Loucy (cell line): ENCODE measurements around the gene SPATA25.
"Not testable (repeated sequence)": the region's sequence is repeated elsewhere in the genome, so short reads cannot be mapped to it uniquely, and the experiment has no call there.

ENCODE experiments used
- H2AFZ ChIP-seq: fragments of 200-600 bp; sonication (generic); 2 replicates; pipeline ENCODE4 v1.6.0; 2016; ENCODE audit warnings: antibody characterized with exemption, mild to moderate bottlenecking, low read length, moderate library complexity
- H3F3A ChIP-seq: fragments of 200-600 bp; 2 replicates; pipeline ENCODE4 v1.6.0; 2016; ENCODE audit warnings: antibody characterized with exemption, low read depth, mild to moderate bottlenecking
- H3K27me3 ChIP-seq: fragments of 200-600 bp; sonication (generic); 2 replicates; pipeline ENCODE4 v1.6.1; 2014; ENCODE audit warnings: low read length, mild to moderate bottlenecking; ENCODE audit not compliant: insufficient read depth, poor library complexity, severe bottlenecking
- H3K36me3 ChIP-seq: fragments of 200-600 bp; sonication (generic); 2 replicates; pipeline ENCODE4 v1.6.1; 2016; ENCODE audit warnings: low read length; ENCODE audit not compliant: insufficient read depth
- H3K4me1 ChIP-seq: fragments of 200-600 bp; sonication (generic); 2 replicates; pipeline ENCODE4 v1.5.1; 2014; ENCODE audit warnings: low read length, mild to moderate bottlenecking; ENCODE audit not compliant: insufficient read depth, poor library complexity, severe bottlenecking
- H3K4me2 ChIP-seq: fragments of 200-600 bp; sonication (generic); 2 replicates; pipeline ENCODE4 v1.6.0; 2014; ENCODE audit warnings: antibody characterized with exemption, low read length, low read depth, mild to moderate bottlenecking; ENCODE audit not compliant: poor library complexity, severe bottlenecking
- H3K4me3 ChIP-seq: fragments of 200-600 bp; sonication (generic); 2 replicates; pipeline ENCODE4 v1.5.1; 2014; ENCODE audit warnings: low read length, mild to moderate bottlenecking, mixed read lengths; ENCODE audit not compliant: poor library complexity, severe bottlenecking
- H3K79me2 ChIP-seq: fragments of 200-600 bp; sonication (generic); 2 replicates; pipeline ENCODE4 v1.6.1; 2014; ENCODE audit warnings: low read length; ENCODE audit not compliant: insufficient read depth
- H3K9ac ChIP-seq: fragments of 200-600 bp; sonication (generic); 2 replicates; pipeline ENCODE4 v1.6.0; 2014; ENCODE audit warnings: mild to moderate bottlenecking, low read depth, low read length, moderate library complexity; ENCODE audit not compliant: poor library complexity, severe bottlenecking
- H3K9me2 ChIP-seq: fragments of 200-600 bp; sonication (generic); replicated peaks from 2 replicates; pipeline ENCODE4 v1.6.1; 2016; ENCODE audit warnings: low read depth, low read length, mixed read lengths
- H3K9me3 ChIP-seq: fragments of 200-600 bp; sonication (generic); 2 replicates; pipeline ENCODE4 v1.6.1; 2014; ENCODE audit warnings: mild to moderate bottlenecking, antibody characterized with exemption, low read length, low read depth; ENCODE audit not compliant: insufficient read depth
- H4K20me1 ChIP-seq: fragments of 200-600 bp; sonication (generic); 2 replicates; pipeline ENCODE4 v1.6.0; 2014; ENCODE audit warnings: antibody characterized with exemption, low read length, mild to moderate bottlenecking; ENCODE audit not compliant: insufficient read depth, poor library complexity, severe bottlenecking
- EZH2phosphoT487 ChIP-seq: fragments of 200-600 bp; IDR thresholded peaks from 2 replicates; pipeline ENCODE4 v1.6.1; 2018; ENCODE audit warnings: antibody characterized with exemption, mild to moderate bottlenecking, moderate library complexity, borderline replicate concordance
- TF ChIP-seq, protein P1 (sequence below): fragments of 200-600 bp; sonication (generic); conservative IDR thresholded peaks from 2 replicates; pipeline ENCODE4 v1.5.1; 2014; ENCODE audit warnings: mild to moderate bottlenecking, antibody characterized with exemption, low read length

Gene SPATA25

DNA sequence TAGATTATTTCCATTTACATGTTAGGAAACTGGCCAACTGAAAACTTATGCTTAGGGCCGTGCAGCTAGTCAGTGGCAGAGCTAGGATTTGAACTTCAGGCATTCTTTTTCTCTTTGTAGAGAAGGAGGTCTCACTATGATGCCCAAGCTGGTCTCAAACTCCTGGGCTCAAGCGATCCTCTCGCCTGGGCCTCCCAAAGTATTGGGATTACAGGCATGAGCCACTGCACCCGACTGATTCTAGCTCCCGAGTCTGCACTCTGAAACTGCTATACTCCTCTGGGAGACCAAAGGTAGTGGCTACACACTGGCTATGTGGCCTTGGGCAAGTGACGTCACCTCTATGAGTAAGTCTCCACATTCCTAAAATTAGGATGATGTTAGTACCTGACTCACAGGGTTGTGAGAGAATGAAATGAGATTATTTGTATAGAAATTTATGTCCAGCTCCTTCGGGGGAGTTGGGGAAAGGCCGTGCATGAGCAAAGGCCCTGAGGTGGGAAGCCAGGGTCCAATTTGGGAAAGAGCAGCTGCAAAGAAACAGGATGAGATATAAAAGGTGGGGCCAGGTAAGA lies 18.2 kb upstream of the SPATA25 start:
- Histone ChIP-seq H2AFZ (no peak overlapping the region), H4K20me1 (no peaks in the 10 kb centered on the region), H3K27me3 (no peaks in the 10 kb centered on the region), H3K4me1 (peaks cover 4% of the 10 kb centered on the region), H3K9ac (no peak overlapping the region), H3K4me2 (no peak overlapping the region), H3K9me3 (no peaks in the 10 kb centered on the region), H3K36me3 (no peaks in the 10 kb centered on the region), H3K4me3 (no peak overlapping the region), H3K79me2 (no peaks in the 10 kb centered on the region), H3K9me2 (no peaks in the 10 kb centered on the region), H3F3A (no peaks in the 10 kb centered on the region)
- TF ChIP-seq, protein P1, sequence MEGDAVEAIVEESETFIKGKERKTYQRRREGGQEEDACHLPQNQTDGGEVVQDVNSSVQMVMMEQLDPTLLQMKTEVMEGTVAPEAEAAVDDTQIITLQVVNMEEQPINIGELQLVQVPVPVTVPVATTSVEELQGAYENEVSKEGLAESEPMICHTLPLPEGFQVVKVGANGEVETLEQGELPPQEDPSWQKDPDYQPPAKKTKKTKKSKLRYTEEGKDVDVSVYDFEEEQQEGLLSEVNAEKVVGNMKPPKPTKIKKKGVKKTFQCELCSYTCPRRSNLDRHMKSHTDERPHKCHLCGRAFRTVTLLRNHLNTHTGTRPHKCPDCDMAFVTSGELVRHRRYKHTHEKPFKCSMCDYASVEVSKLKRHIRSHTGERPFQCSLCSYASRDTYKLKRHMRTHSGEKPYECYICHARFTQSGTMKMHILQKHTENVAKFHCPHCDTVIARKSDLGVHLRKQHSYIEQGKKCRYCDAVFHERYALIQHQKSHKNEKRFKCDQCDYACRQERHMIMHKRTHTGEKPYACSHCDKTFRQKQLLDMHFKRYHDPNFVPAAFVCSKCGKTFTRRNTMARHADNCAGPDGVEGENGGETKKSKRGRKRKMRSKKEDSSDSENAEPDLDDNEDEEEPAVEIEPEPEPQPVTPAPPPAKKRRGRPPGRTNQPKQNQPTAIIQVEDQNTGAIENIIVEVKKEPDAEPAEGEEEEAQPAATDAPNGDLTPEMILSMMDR, result no peak
- TF ChIP-seq EZH2phosphoT487, result no peak

DNA sequence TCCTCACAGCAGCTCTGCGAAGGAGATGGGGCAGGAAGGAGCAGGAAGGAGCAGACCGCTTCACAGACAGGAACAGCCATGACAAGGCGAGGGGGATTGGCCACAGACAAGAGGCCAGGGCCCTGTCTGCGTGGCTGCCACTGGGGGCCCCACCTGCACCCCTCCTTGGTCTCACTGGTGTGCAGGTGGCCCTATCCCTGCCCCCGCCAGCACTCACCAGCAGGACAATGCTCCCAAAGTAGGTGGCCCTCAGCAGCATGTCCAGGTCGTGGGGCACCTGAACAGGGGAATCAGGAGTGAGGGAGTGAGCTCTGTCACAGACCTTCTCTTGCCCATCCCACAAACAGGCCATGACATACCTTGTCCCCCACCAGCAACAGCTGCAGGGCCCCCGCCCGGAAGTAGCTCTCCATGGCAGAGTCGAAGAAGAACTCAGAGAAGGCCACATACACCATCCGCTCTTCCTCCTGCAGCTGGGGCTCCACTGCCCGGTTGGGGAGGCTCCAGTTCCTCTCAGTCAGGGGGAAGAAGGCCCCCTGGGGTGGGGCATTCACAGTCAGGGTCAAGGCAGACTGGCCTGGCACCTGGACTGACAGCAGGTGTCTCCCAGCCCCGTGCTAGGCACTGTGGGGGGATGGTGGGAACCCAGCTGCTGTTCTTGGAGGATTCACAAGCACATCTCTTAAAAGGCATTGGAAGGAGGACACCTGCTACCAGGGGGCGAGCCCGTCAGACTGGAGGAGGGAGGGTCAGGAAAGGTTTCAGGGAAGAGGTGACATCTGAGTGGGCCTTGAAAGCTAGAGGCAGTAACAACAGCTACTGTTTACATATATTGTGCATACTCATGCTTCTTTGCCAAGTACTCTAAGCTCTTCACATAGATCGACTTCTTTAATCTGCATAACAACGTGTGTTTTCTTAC lies 17.4 kb upstream of the SPATA25 start:
- Histone ChIP-seq H3K9me2 (no peaks in the 10 kb centered on the region), H3K4me1 (peaks cover 4% of the 10 kb centered on the region), H3K4me2 (no peak overlapping the region), H3K9ac (no peak overlapping the region), H3F3A (no peaks in the 10 kb centered on the region), H3K9me3 (no peaks in the 10 kb centered on the region), H3K27me3 (no peaks in the 10 kb centered on the region), H2AFZ (no peak overlapping the region), H4K20me1 (no peaks in the 10 kb centered on the region), H3K36me3 (no peaks in the 10 kb centered on the region), H3K4me3 (no peak overlapping the region), H3K79me2 (no peaks in the 10 kb centered on the region)
- TF ChIP-seq, protein P1, result no peak
- no peak for TF ChIP-seq EZH2phosphoT487

DNA sequence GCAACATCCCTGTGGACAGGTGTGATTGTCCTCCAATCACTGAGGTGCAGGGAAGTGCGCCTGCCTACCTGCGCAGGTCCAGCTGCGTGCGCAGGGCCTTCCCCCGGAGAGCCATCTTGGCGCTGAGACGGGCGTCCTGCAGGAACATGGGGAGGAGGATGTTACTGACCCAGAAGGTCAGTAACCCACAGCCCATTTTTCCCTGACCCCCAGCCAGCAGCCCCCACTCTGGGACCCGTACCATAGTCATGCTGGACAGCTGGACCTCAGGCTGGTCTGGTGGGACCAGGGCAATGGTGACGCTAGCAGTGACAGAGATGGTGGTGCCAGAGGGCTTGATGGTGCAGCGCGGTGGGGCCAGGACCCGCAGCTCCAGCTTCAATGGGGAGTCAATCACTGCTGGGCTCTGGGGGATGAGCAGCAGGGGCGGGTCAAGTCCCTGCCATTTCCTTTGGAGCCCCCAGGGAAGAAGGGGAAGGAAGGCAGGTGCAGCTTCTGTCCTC lies 14.8 kb upstream of the SPATA25 start:
- no peak overlapping the region for H2AFZ ChIP-seq
- H3K4me1 ChIP-seq, result peaks cover 4% of the 10 kb centered on the region
- no peaks in the 10 kb centered on the region for H3K9me2 ChIP-seq
- H3K79me2 ChIP-seq, result no peaks in the 10 kb centered on the region
- H4K20me1 ChIP-seq, result no peaks in the 10 kb centered on the region
- H3K9ac ChIP-seq, result no peak overlapping the region
- no peak overlapping the region for H3K4me3 ChIP-seq
- H3K27me3 ChIP-seq, result no peaks in the 10 kb centered on the region
- TF ChIP-seq, protein P1, result no peak
- H3F3A ChIP-seq, result no peaks in the 10 kb centered on the region
- H3K36me3 ChIP-seq, result no peaks in the 10 kb centered on the region
- no peak overlapping the region for H3K4me2 ChIP-seq
- no peaks in the 10 kb centered on the region for H3K9me3 ChIP-seq

DNA sequence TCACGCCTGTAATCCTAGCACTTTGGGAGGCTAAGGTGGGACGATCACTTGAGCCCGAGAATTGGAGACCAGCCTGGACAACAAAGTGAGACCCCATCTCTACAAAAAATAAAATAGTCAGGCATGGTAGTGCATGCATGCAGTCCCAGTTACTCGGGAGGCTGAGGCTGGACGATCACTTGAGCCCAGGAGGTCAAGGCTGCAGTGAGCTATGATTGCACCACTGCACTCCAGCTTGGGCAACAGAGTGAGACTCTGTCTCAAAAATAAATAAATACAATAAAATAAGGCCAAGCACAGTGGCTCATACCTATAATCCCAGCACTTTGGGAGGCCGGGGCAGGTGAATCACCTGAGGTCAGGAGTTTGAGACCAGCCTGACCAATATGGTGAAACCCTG lies 13.9 kb upstream of the SPATA25 start:
- H3K9me3 ChIP-seq, H3K4me3 ChIP-seq, H3F3A ChIP-seq, H4K20me1 ChIP-seq, H3K9me2 ChIP-seq, H3K9ac ChIP-seq, H3K27me3 ChIP-seq, H3K79me2 ChIP-seq, H3K36me3 ChIP-seq, H2AFZ ChIP-seq, H3K4me1 ChIP-seq, H3K4me2 ChIP-seq: not testable (repeated sequence)
